Suprapubic skin (tissue), 3 donors: ENCODE data around the gene ERICH2.

Experiments
- POLR2A ChIP-seq, 2 donors: fragments of 450-650 bp; IDR thresholded peaks; one replicate each; pipeline ENCODE4 v1.6.1; 2017; ENCODE audit warnings: antibody characterized with exemption in 2 of 2, mild to moderate bottlenecking in 2 of 2, moderate library complexity in 2 of 2
- TF ChIP-seq, protein P1 (sequence below), 2 donors: fragments of 200-600 bp in 1 of 2; fragments of 450-650 bp in 1 of 2; sonication (generic) in 1 of 2; IDR thresholded peaks; one replicate each; pipeline ENCODE4 v1.5.1; 2016 to 2019; ENCODE audit warnings: antibody characterized with exemption in 2 of 2, mild to moderate bottlenecking in 1 of 2, moderate library complexity in 1 of 2

DNA sequence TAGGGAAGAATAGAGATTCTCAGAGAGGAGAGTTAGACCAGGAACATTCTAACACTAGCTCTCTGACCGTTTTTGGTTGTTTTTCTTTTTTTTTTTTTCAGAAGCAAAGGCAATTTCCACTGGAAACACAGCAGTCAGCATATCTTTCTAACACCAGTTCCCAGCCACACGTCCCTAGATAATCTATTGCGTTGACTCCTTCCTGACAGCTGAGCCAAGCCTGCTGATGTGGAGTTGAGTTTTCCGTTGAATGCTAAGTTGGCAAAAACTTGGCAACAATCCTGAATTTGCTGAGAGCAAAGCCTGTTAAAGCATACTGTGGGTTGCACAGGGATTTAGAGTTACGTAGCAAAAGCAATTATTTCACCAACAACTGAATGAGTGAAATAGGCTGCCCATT is 65.8 kb downstream of the ERICH2 start:
- TF ChIP-seq, protein P1, sequence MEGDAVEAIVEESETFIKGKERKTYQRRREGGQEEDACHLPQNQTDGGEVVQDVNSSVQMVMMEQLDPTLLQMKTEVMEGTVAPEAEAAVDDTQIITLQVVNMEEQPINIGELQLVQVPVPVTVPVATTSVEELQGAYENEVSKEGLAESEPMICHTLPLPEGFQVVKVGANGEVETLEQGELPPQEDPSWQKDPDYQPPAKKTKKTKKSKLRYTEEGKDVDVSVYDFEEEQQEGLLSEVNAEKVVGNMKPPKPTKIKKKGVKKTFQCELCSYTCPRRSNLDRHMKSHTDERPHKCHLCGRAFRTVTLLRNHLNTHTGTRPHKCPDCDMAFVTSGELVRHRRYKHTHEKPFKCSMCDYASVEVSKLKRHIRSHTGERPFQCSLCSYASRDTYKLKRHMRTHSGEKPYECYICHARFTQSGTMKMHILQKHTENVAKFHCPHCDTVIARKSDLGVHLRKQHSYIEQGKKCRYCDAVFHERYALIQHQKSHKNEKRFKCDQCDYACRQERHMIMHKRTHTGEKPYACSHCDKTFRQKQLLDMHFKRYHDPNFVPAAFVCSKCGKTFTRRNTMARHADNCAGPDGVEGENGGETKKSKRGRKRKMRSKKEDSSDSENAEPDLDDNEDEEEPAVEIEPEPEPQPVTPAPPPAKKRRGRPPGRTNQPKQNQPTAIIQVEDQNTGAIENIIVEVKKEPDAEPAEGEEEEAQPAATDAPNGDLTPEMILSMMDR (IDR thresholded peaks at IDR 0.05) = no peak
- no peak for TF ChIP-seq POLR2A (IDR thresholded peaks at IDR 0.05)
